HEK293 (cell line): Measurements from ENCODE around the gene RIPK3.

Experiments used
- KLF10 ChIP-seq: fragments of 450-650 bp; IDR thresholded peaks from 2 replicates; pipeline ENCODE4 v1.5.1; 2018; ENCODE audit warnings: missing biosample characterization, mild to moderate bottlenecking, missing genetic modification characterization
- REPIN1 ChIP-seq: fragments of 450-650 bp; formaldehyde crosslinking; IDR thresholded peaks from 2 replicates; pipeline ENCODE4 v1.5.1; 2017; ENCODE audit warnings: missing biosample characterization, missing genetic modification characterization, low read depth
- TCF7L2 ChIP-seq: IDR thresholded peaks from 2 replicates; pipeline ENCODE4 v1.6.1; 2011; ENCODE audit warnings: low read depth, mild to moderate bottlenecking, inconsistent platforms, low read length, moderate library complexity, borderline replicate concordance
- ZBTB20 ChIP-seq: fragments of 450-650 bp; formaldehyde crosslinking; IDR thresholded peaks from 2 replicates; pipeline ENCODE4 v1.5.1; 2016; ENCODE audit warnings: missing biosample characterization, missing genetic modification characterization
- ZNF133 ChIP-seq: fragments of 450-650 bp; formaldehyde crosslinking; IDR thresholded peaks from 2 replicates; pipeline ENCODE4 v1.5.1; 2016; ENCODE audit warnings: missing biosample characterization, missing genetic modification characterization
- ZNF174 ChIP-seq: fragments of 450-650 bp; formaldehyde crosslinking; IDR thresholded peaks from 2 replicates; pipeline ENCODE4 v1.5.0; 2017; ENCODE audit warnings: missing biosample characterization, mild to moderate bottlenecking, missing genetic modification characterization
- ZNF558 ChIP-seq: fragments of 450-650 bp; formaldehyde crosslinking; IDR thresholded peaks from 2 replicates; pipeline ENCODE4 v1.5.1; 2016; ENCODE audit warnings: missing biosample characterization, missing genetic modification characterization
- ZNF768 ChIP-seq: fragments of 450-650 bp; formaldehyde crosslinking; IDR thresholded peaks from 2 replicates; pipeline ENCODE4 v1.5.1; 2018; ENCODE audit warnings: missing biosample characterization, mild to moderate bottlenecking, missing genetic modification characterization
- TF ChIP-seq, protein P1 (sequence below): fragments of 450-650 bp; formaldehyde crosslinking; IDR thresholded peaks from 2 replicates; pipeline ENCODE4 v1.5.1; 2016; ENCODE audit warnings: missing biosample characterization, missing genetic modification characterization
- TF ChIP-seq, protein P2 (sequence below): fragments of 450-650 bp; formaldehyde crosslinking; IDR thresholded peaks from 2 replicates; pipeline ENCODE4 v1.5.1; 2016; ENCODE audit warnings: missing biosample characterization, missing genetic modification characterization
- TF ChIP-seq, protein P3 (sequence below): fragments of 450-650 bp; formaldehyde crosslinking; IDR thresholded peaks from 2 replicates; pipeline ENCODE4 v1.5.1; 2016; ENCODE audit warnings: missing biosample characterization, missing genetic modification characterization
- TF ChIP-seq, protein P4 (sequence below): fragments of 450-650 bp; formaldehyde crosslinking; IDR thresholded peaks from 2 replicates; pipeline ENCODE4 v1.5.1; 2016; ENCODE audit warnings: missing biosample characterization, missing genetic modification characterization, low read depth
- TF ChIP-seq, protein P5 (sequence below): sonication (generic); formaldehyde crosslinking; IDR thresholded peaks from 2 replicates; pipeline ENCODE4 v1.8.1; 2022; ENCODE audit warnings: mild to moderate bottlenecking, moderate library complexity, missing genetic modification reagents

DNA sequence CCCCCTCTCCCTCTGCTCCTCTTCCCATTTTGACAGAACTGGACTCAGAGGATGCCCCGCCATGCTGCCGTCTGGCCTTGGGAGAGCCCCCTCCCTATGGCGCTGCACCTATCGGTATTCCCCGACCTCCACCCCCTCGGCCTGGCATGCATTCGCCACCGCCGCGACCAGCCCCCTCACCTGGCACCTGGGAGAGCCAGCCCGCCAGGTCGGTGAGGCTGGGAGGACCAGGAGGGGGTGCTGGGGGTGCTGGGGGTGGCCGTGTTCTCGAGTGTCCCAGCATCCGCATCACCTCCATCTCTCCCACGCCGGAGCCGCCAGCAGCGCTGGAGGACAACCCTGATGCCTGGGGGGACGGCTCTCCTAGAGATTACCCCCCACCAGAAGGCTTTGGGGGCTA lies 29.7 kb upstream of the RIPK3 start:
- TF ChIP-seq REPIN1 (tag by site-specific recombination) = no peak
- TF ChIP-seq ZNF174 (tag by site-specific recombination) = no peak
- TF ChIP-seq, protein P1, sequence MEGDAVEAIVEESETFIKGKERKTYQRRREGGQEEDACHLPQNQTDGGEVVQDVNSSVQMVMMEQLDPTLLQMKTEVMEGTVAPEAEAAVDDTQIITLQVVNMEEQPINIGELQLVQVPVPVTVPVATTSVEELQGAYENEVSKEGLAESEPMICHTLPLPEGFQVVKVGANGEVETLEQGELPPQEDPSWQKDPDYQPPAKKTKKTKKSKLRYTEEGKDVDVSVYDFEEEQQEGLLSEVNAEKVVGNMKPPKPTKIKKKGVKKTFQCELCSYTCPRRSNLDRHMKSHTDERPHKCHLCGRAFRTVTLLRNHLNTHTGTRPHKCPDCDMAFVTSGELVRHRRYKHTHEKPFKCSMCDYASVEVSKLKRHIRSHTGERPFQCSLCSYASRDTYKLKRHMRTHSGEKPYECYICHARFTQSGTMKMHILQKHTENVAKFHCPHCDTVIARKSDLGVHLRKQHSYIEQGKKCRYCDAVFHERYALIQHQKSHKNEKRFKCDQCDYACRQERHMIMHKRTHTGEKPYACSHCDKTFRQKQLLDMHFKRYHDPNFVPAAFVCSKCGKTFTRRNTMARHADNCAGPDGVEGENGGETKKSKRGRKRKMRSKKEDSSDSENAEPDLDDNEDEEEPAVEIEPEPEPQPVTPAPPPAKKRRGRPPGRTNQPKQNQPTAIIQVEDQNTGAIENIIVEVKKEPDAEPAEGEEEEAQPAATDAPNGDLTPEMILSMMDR (tag by site-specific recombination) = no peak
- TF ChIP-seq, protein P2, sequence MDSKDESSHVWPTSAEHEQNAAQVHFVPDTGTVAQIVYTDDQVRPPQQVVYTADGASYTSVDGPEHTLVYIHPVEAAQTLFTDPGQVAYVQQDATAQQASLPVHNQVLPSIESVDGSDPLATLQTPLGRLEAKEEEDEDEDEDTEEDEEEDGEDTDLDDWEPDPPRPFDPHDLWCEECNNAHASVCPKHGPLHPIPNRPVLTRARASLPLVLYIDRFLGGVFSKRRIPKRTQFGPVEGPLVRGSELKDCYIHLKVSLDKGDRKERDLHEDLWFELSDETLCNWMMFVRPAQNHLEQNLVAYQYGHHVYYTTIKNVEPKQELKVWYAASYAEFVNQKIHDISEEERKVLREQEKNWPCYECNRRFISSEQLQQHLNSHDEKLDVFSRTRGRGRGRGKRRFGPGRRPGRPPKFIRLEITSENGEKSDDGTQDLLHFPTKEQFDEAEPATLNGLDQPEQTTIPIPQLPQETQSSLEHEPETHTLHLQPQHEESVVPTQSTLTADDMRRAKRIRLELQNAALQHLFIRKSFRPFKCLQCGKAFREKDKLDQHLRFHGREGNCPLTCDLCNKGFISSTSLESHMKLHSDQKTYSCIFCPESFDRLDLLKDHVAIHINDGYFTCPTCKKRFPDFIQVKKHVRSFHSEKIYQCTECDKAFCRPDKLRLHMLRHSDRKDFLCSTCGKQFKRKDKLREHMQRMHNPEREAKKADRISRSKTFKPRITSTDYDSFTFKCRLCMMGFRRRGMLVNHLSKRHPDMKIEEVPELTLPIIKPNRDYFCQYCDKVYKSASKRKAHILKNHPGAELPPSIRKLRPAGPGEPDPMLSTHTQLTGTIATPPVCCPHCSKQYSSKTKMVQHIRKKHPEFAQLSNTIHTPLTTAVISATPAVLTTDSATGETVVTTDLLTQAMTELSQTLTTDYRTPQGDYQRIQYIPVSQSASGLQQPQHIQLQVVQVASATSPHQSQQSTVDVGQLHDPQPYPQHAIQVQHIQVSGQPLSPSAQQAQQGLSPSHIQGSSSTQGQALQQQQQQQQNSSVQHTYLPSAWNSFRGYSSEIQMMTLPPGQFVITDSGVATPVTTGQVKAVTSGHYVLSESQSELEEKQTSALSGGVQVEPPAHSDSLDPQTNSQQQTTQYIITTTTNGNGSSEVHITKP (tag by site-specific recombination) = no peak
- TF ChIP-seq, protein P3, sequence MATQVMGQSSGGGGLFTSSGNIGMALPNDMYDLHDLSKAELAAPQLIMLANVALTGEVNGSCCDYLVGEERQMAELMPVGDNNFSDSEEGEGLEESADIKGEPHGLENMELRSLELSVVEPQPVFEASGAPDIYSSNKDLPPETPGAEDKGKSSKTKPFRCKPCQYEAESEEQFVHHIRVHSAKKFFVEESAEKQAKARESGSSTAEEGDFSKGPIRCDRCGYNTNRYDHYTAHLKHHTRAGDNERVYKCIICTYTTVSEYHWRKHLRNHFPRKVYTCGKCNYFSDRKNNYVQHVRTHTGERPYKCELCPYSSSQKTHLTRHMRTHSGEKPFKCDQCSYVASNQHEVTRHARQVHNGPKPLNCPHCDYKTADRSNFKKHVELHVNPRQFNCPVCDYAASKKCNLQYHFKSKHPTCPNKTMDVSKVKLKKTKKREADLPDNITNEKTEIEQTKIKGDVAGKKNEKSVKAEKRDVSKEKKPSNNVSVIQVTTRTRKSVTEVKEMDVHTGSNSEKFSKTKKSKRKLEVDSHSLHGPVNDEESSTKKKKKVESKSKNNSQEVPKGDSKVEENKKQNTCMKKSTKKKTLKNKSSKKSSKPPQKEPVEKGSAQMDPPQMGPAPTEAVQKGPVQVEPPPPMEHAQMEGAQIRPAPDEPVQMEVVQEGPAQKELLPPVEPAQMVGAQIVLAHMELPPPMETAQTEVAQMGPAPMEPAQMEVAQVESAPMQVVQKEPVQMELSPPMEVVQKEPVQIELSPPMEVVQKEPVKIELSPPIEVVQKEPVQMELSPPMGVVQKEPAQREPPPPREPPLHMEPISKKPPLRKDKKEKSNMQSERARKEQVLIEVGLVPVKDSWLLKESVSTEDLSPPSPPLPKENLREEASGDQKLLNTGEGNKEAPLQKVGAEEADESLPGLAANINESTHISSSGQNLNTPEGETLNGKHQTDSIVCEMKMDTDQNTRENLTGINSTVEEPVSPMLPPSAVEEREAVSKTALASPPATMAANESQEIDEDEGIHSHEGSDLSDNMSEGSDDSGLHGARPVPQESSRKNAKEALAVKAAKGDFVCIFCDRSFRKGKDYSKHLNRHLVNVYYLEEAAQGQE = no peak
- TF ChIP-seq ZNF558 (tag by site-specific recombination) = no peak
- no peak for TF ChIP-seq TCF7L2
- TF ChIP-seq, protein P4, sequence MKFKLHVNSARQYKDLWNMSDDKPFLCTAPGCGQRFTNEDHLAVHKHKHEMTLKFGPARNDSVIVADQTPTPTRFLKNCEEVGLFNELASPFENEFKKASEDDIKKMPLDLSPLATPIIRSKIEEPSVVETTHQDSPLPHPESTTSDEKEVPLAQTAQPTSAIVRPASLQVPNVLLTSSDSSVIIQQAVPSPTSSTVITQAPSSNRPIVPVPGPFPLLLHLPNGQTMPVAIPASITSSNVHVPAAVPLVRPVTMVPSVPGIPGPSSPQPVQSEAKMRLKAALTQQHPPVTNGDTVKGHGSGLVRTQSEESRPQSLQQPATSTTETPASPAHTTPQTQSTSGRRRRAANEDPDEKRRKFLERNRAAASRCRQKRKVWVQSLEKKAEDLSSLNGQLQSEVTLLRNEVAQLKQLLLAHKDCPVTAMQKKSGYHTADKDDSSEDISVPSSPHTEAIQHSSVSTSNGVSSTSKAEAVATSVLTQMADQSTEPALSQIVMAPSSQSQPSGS (tag by site-specific recombination) = no peak
- no peak for TF ChIP-seq ZNF768 (tag by site-specific recombination)
- TF ChIP-seq, protein P5, sequence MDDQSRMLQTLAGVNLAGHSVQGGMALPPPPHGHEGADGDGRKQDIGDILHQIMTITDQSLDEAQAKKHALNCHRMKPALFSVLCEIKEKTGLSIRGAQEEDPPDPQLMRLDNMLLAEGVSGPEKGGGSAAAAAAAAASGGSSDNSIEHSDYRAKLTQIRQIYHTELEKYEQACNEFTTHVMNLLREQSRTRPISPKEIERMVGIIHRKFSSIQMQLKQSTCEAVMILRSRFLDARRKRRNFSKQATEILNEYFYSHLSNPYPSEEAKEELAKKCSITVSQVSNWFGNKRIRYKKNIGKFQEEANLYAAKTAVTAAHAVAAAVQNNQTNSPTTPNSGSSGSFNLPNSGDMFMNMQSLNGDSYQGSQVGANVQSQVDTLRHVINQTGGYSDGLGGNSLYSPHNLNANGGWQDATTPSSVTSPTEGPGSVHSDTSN (CRISPR knock-in tag) = no peak
- TF ChIP-seq ZNF133 (tag by site-specific recombination) = no peak
- TF ChIP-seq KLF10 (tag by site-specific recombination) = no peak
- TF ChIP-seq ZBTB20 (tag by site-specific recombination) = no peak
